Measurements from ENCODE around the gene CHIC1.
"Not testable (repeated sequence)": the region's sequence is repeated elsewhere in the genome, so short reads cannot be mapped to it uniquely, and the experiment has no call there.

The CHIC1 gene

DNA sequence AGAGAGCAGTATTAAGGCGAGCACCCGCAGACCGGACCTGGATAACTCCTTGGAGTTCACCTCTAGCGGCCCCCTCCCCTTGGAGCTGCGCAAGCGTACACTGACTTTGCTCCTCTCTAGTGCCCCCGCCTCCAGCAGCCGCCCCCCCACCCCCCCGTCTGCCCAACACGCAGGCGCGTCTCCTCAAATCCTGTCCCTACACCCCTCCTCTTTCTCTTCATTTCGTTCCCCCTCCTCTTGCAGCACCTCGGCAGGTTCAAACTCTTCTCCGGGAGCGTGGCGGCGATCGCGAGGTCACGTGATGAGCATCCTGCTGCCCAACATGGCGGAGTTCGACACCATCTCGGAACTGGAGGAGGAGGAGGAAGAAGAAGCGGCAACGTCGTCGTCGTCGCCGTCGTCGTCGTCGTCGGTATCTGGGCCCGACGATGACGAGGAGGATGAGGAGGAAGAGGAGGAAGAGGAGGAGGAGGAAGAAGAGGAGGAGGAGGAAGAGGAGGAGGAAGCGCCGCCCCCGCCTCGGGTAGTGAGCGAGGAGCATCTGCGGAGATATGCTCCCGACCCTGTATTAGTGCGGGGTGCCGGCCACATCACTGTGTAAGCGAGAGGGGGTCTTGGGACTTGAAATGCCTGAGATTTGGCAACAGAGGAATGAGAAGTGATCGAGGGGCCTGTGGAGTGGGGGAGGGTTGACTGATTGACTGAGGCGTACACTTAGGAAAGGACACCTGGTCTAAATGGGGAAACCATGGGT, at the start of gene CHIC1:
TSS of gene CHIC1 (plus strand) at position 214 of the 754 bp plus-strand sequence. CDS start at position 302, 88 bp downstream.
- DNase-seq: peak; percentile 78

GRCh38 chrX:73522823-73523222, 40.2 kb upstream of the CHIC1 start:
- DNase-seq: not testable (repeated sequence)

GRCh38 chrX:73524906-73525305, 38.1 kb upstream of the CHIC1 start:
- DNase-seq: no peak

- no peak for DNase-seq
Measured at GRCh38 chrX:73525928-73526690, 36.9 kb upstream of the CHIC1 start.

- DNase-seq: not testable (repeated sequence)
Measured at GRCh38 chrX:73531655-73532054, 31.3 kb upstream of the CHIC1 start.

- DNase-seq: no peak
Measured at GRCh38 chrX:73556159-73556558, 6.8 kb upstream of the CHIC1 start.

- DNase-seq: no peak
Measured at GRCh38 chrX:73561801-73562200, 1.2 kb upstream of the CHIC1 start.

GRCh38 chrX:73562458-73562857, 539 bp upstream of the CHIC1 start:
- DNase-seq: no peak

DNA sequence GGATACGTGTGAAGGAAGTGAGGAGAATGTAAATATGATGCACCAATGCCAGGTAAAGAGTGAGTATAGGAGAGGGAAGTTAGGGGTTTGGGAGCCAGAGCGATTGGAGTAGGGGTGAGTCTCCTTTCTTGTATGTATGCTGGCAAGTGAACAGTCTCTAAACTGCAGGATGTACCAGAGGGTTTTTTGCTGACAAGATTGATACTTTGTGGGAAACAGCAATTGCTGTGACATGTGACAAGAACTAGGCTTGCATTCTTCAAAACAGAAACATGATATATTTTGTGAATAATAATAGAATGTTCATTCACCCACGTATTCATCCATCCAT, 706 bp downstream of the CHIC1 start:
- DNase-seq: no peak

GRCh38 chrX:73577361-73577760, 14.4 kb downstream of the CHIC1 start:
- no peak for DNase-seq

DNA sequence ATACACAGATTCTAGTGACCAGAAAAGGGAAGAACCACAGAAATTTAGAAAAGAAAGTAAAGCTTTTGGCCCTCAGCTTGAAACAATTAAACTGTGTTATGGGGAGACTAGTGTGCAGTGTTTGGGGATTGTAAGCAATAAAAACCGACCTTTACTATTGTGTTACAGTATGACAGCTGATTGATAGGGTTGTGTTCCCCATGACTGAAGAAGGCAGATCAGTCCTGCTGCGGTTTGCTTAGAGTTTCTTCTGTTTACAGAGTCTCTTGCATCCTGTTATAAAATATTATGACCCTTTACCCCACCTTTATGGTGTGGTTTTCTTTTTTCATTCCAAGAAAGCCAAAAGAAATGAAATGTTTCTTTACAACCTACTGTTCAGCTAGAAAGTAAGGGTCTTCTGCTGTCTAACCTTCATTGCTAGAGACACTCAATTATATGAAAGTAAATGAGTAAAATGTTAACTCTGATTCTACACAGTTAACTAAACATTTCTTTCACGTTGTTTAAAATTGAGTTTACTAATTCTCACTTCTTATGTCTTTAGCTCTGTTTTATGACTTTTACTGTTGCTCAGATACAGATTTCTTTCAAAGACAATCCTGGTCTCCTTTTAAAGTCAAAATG, 18.1 kb downstream of the CHIC1 start:
- DNase-seq: no peak

GRCh38 chrX:73597758-73598157, 34.8 kb downstream of the CHIC1 start:
- DNase-seq: not testable (repeated sequence)

GRCh38 chrX:73615022-73615421, 52.0 kb downstream of the CHIC1 start:
- DNase-seq: no peak

- DNase-seq: not testable (repeated sequence)
Measured at GRCh38 chrX:73641669-73642068, 78.7 kb downstream of the CHIC1 start.

- DNase-seq: no peak
Measured at GRCh38 chrX:73647212-73647611, 84.2 kb downstream of the CHIC1 start.

DNA sequence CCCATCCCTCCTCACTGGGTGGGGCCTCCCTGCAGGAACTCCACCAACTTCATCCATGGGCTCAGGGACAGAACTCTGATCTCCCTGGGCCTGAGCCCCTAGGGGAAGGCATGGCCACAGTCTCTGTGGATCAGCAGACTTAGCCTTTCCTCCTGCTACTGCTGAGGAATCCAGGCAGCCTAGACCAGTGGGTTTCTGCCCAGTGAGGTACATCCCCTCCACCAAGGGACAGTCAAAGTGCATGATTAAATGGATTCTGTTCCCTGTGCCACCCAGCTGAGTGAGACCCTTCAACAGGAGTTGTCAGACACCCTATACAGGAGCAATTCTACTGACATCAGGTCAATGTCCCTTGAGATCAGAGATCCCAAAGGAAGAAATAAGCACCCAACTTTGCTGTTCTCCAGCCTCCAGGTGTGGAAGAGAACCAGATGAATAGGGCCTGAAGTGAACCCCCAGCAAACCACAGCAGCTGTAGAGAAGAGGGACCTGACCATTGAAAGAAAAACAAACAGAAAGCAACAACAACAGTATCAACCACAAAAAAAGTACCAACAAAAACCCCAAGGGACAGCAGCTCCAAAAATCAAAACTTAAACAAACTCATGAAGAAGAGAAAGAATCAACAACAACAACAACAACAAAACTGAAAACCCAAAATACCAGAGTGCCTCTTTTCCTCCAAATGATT, 84.8 kb downstream of the CHIC1 start:
- DNase-seq: no peak

GRCh38 chrX:73661322-73661721, 98.3 kb downstream of the CHIC1 start:
- DNase-seq: not testable (repeated sequence)

DNA sequence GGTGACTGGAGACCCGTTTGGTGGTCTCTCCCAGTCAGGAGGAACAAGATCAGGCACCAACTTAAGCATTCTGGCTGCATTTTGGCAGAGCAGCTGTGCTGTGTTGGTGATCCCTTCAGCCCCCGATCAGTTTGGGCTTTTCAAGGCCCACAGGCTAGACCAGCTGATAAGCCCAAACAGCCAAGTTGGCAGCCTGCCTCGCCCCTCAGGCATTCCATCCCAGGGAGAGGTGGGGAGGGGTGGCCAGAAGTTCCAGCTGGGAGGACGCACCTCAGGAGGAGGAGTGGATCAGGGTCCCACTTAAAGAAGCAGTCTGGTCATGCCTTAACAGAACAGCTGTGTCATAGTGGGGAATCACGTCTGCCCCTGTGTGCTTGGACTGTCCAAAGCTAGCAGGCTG, 105.8 kb downstream of the CHIC1 start:
- DNase-seq: no peak

DNA sequence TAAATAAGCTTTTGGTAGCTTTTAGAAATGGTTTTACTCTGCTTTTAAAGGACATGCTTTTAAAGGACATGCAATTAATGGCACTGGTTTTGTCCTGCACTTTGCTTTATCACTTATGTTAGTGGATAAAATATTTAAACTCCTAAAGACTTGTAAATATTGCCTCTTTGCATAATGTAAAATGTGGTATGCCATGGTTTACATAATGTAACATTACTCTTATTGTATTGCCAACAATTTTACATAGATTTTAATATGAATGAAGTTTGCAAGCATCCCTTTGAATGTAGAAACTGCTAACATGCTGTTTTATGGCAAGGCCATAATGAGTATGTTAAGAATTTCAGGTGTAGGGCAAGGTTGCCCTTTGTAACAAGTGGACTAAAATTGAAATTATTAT, 118.4 kb downstream of the CHIC1 start:
- DNase-seq: no peak

DNA sequence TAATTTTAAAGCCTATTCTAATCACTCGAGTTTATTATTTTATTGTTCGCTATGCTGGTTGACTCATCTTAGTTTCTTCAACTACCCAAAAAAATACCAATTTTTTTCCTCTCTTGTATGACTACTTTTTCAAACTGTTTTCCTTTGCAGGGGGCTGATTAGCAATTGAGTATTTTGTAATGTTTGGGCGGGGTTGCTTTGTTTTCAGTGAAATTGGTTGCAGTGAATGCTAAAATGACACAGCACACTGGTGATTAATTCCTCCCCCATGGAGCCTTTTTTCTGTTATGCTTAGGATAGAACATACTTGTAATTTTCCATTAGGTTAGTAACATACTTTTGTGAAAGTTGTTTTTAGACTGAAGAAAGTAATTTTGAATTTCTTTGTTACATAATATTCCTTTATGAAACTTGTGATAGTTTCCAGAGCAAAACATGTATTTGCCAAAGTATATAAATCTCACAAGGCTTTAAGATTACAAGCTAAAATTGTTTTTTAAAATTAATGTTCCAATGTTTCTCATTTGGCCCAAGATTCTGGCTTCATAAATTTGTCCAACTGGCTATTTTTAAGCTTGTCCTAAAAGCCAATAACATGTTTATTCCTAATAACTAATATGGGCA, 120.4 kb downstream of the CHIC1 start:
- DNase-seq: no peak

DNA sequence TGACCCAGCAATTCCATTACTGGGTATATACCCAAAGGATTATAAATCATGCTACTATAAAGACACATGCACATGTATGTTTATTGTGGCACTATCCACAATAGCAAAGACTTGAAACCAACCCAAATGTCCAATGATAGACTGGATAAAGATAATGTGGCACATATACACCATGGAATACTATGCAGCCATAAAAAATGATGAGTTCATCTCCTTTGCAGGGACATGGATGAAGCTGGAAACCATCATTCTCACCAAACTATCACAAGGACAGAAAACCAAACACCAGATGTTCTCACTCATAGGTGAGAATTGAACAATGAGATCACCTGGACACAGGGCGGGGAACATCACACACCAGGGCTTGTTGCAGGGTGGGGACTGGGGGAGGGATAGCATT, 144.0 kb downstream of the CHIC1 start:
- not testable (repeated sequence) for DNase-seq

- no peak for DNase-seq
Measured at GRCh38 chrX:73728602-73729001, 165.6 kb downstream of the CHIC1 start.
